ENCODE results near the gene BLMH. TPM values are rescaled to one million over a fixed set of nuclear protein-coding genes. Genes with fewer than 3 reads are reported as not detected.

Gene BLMH
- total and polyA plus RNA-seq, 10 of the 15 experiments (the other 5 are each of a cell fraction or from before 2014, with no cell fraction given) = 16.1 to 63.9 (median 54.0) TPM

- TF ChIP-seq KLF5 (IDR thresholded peaks at IDR 0.05; ENCODE audit: partially characterized antibody) (no peak), IRF3 (IDR thresholded peaks at IDR 0.05) (no peak), JUNB (IDR thresholded peaks at IDR 0.05) (no peak), JUND (IDR thresholded peaks at IDR 0.05; ENCODE audit: low read depth, low read length) (no peak), POU2F2 (IDR thresholded peaks at IDR 0.05; ENCODE audit: borderline replicate concordance, low read depth, low read length) (no peak), SMAD1 (IDR thresholded peaks at IDR 0.05; ENCODE audit: low read depth, partially characterized antibody) (no peak), ETV6 (conservative IDR thresholded peaks at IDR 0.05 in 1 of 2, IDR thresholded peaks at IDR 0.05 in 1 of 2; ENCODE audit: borderline replicate concordance in 1 of 2, low read depth in 1 of 2) (no peak)
- TF ChIP-seq, protein P1, sequence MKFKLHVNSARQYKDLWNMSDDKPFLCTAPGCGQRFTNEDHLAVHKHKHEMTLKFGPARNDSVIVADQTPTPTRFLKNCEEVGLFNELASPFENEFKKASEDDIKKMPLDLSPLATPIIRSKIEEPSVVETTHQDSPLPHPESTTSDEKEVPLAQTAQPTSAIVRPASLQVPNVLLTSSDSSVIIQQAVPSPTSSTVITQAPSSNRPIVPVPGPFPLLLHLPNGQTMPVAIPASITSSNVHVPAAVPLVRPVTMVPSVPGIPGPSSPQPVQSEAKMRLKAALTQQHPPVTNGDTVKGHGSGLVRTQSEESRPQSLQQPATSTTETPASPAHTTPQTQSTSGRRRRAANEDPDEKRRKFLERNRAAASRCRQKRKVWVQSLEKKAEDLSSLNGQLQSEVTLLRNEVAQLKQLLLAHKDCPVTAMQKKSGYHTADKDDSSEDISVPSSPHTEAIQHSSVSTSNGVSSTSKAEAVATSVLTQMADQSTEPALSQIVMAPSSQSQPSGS (IDR thresholded peaks at IDR 0.05; ENCODE audit: low read length) = no peak
Observed at GRCh38 chr17:30297715-30298114, 6.0 kb upstream of the BLMH start (continued).

DNA sequence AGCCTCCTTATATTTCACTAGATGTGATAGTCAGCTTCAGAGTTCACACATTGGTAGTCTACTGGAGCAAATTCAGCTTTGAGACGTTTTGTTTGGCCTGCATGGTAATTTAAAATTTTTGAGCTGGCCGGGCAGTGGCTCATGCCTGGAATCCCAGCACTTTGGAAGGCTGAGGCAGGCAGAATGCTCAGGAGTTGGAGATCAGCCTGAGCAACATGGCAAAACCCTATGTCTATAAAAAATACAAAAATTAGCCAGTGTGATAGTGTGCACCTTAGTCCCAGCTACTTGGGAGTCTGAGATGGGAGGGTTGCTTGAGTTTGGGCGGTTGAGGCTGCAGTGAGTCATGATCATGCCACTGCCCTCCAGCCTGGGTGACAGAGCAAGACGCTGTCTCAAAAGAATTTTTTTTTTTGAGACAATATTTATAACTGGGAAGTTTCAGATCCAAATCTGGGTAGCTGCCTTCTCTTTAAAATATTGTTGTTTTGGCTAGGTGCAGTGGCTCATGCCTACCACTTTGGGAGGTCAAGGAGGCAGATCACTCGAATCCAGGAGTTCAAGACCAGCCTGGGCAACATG lies 4.8 kb upstream of the BLMH start:
- Histone ChIP-seq H4K20me1 (ENCODE audit: control insufficient read depth, insufficient read depth) (no peaks in the 10 kb centered on the region), H3K79me2 (ENCODE audit: control insufficient read depth, insufficient read depth, low read length) (peaks cover 1% of the 10 kb centered on the region), H3K27ac (ENCODE audit: control insufficient read depth, insufficient read depth) (no peak overlapping the region), H3K27me3 (replicated peaks in 1 of 2; ENCODE audit: control insufficient read depth in 2 of 2, insufficient read depth in 2 of 2, low read length in 1 of 2) (no peaks in the 10 kb centered on the region), H3K36me3 (ENCODE audit: control insufficient read depth in 2 of 2, insufficient read depth in 2 of 2, low read length in 1 of 2) (no peaks in the 10 kb centered on the region), H3K9ac (ENCODE audit: control insufficient read depth, insufficient read depth, low read length) (no peak overlapping the region), H3K9me3 (replicated peaks; ENCODE audit: control insufficient read depth, insufficient read depth, low read length) (no peaks in the 10 kb centered on the region; the same call in 1 of the 3 replicates), H2AFZ (ENCODE audit: control insufficient read depth, low read depth, low read length) (no peak overlapping the region), H3K4me2 (ENCODE audit: control insufficient read depth, insufficient read depth) (no peak overlapping the region), H3K4me3 (no peak overlapping the region), H3K4me1 (ENCODE audit: control insufficient read depth, insufficient read depth, low read length) (peaks cover 7% of the 10 kb centered on the region)
- RAD21 ChIA-PET (ENCODE audit: unreplicated experiment) = interaction anchor here (0.8 kb wide), 1 partner anchor 40 kb away, joined by 3 read pairs; no protein-coding TSS in a partner anchor
- no TSS peak for BruUV-seq (replicated peaks)
- POLR2A ChIA-PET = no interaction called here
- CTCF ChIA-PET = interaction anchor here (1.6 to 1.8 kb wide), 2 partner anchors 11 to 192 kb away, joined by 3 to 5 read pairs; no protein-coding TSS in a partner anchor
- ATAC-seq (no peak), DNase-seq (ENCODE audit: low read depth, low spot score) (no peak), FAIRE-seq (no peak)
- SMC1A ChIA-PET (ENCODE audit: uncharacterized antibody, unreplicated experiment) = interaction anchor here (1.0 to 1.9 kb wide), 4 partner anchors 10 to 38 kb away, joined by 3 to 8 read pairs (median 4); no protein-coding TSS in a partner anchor
- in situ Hi-C loops (cut with MboI) (no loop called here), intact Hi-C loops (cut with micrococcal nuclease; ENCODE audit: unreplicated experiment) (no loop called here)
- 33% methylated on average over 5 of the region's 5 CpGs for WGBS (ENCODE audit: insufficient coverage, insufficient replicate concordance, low lambda C conversion rate, missing lambda C conversion rate)
- no peak for TF ChIP-seq HDAC2 (IDR thresholded peaks at IDR 0.05)
- no peak for TF ChIP-seq EZH2 (IDR thresholded peaks at IDR 0.05; ENCODE audit: borderline replicate concordance, control insufficient read depth, low read depth, low read length)
- TF ChIP-seq, protein P2, sequence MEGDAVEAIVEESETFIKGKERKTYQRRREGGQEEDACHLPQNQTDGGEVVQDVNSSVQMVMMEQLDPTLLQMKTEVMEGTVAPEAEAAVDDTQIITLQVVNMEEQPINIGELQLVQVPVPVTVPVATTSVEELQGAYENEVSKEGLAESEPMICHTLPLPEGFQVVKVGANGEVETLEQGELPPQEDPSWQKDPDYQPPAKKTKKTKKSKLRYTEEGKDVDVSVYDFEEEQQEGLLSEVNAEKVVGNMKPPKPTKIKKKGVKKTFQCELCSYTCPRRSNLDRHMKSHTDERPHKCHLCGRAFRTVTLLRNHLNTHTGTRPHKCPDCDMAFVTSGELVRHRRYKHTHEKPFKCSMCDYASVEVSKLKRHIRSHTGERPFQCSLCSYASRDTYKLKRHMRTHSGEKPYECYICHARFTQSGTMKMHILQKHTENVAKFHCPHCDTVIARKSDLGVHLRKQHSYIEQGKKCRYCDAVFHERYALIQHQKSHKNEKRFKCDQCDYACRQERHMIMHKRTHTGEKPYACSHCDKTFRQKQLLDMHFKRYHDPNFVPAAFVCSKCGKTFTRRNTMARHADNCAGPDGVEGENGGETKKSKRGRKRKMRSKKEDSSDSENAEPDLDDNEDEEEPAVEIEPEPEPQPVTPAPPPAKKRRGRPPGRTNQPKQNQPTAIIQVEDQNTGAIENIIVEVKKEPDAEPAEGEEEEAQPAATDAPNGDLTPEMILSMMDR (IDR thresholded peaks at IDR 0.05 in 2 of 3, conservative IDR thresholded peaks at IDR 0.05 in 1 of 3; ENCODE audit: control insufficient read depth in 2 of 3, extremely low read depth in 1 of 3, insufficient read depth in 1 of 3, low read depth in 3 of 3, low read length in 3 of 3) = no peak
- TF ChIP-seq, protein P3, sequence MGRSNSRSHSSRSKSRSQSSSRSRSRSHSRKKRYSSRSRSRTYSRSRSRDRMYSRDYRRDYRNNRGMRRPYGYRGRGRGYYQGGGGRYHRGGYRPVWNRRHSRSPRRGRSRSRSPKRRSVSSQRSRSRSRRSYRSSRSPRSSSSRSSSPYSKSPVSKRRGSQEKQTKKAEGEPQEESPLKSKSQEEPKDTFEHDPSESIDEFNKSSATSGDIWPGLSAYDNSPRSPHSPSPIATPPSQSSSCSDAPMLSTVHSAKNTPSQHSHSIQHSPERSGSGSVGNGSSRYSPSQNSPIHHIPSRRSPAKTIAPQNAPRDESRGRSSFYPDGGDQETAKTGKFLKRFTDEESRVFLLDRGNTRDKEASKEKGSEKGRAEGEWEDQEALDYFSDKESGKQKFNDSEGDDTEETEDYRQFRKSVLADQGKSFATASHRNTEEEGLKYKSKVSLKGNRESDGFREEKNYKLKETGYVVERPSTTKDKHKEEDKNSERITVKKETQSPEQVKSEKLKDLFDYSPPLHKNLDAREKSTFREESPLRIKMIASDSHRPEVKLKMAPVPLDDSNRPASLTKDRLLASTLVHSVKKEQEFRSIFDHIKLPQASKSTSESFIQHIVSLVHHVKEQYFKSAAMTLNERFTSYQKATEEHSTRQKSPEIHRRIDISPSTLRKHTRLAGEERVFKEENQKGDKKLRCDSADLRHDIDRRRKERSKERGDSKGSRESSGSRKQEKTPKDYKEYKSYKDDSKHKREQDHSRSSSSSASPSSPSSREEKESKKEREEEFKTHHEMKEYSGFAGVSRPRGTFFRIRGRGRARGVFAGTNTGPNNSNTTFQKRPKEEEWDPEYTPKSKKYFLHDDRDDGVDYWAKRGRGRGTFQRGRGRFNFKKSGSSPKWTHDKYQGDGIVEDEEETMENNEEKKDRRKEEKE (IDR thresholded peaks at IDR 0.05) = no peak
- no peak for TF ChIP-seq ETV6 (conservative IDR thresholded peaks at IDR 0.05 in 1 of 2, IDR thresholded peaks at IDR 0.05 in 1 of 2; ENCODE audit: borderline replicate concordance in 1 of 2, low read depth in 1 of 2)
- no peak for TF ChIP-seq DPF2 (IDR thresholded peaks at IDR 0.05)

Measured in GM12878 (cell line).